HG02884 (cell line): ENCODE measurements around the gene UBXN10.

Source experiments
- ATAC-seq: cut with Tn5 transposase; IDR thresholded peaks from one replicate; pipeline ENCODE4 v1.9.1; 2021; ENCODE audit warnings: mild to moderate bottlenecking, moderate library complexity; ENCODE audit not compliant: unreplicated experiment

UBXN10 gene

GRCh38 chr1:20233394-20233793, 47.5 kb downstream of the UBXN10 start:
- no peak for ATAC-seq

DNA sequence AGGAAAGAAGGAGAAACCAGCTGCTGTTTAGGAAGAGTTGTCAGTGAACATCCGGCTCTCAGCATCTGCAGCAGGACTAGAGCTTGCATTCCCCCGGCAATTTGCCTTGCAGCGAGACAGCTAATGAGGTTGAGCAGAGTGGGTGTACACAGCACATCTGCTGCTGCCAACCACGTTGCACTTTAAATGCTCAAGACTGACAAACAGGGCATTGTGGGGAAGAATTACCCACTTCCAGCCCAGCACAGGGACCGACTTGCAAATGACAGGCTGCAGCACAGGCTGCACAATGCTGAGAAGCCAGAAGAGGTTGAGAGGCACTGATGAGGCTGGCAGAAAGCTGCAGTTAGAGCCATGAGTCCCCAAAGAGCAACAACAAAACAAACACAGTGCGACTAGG, 48.0 kb downstream of the UBXN10 start:
- ATAC-seq = no peak

- no peak for ATAC-seq
Observed at GRCh38 chr1:20234788-20235535, 49.1 kb downstream of the UBXN10 start.

GRCh38 chr1:20237646-20238045, 51.8 kb downstream of the UBXN10 start:
- no peak for ATAC-seq

DNA sequence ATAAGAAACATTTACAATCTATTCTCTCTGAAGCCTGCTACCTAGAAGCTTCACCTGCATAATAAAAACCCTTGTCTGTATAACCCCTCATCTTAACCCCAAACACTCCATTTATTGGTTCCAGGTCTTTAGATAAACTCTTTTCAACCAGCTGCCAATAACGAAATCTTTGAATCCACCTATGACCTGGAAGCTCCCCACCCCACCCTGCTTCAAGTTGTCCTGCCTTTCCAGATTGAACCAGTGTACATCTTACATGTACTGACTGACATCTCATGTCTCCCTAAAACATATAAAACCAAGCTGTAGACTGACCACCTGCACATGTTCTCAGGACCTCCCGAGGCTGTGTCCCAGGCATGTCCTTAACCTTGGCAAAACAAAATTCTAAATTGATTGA, 54.1 kb downstream of the UBXN10 start:
- no peak for ATAC-seq

DNA sequence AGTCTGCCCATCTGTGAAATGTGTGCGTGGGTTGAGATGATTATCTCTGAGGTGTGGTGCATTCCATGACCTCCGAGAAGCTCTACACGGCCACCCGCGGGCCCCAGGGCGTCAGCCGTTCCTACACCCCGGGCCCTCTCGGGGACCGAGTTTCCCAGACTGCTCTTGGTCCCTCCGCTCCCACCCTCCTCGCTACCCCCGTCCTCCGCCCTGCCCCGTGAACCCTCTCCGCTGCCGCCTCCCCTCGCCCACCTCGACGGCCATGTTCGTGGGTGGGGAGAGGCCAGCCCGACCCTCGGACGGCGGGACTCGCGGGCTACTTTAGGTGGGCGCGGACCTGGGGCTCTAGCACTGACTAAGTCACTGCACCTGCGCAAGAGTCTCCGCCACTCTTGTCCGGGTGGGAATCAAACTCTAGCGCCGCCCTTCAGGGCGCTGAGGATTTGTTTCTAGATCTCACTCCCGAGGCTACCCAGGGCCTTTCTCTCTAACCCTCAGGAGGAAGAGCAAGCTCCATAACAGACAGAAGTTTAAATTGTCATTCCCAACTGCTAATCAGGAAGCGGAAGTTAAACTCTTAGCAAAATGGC, 57.1 kb downstream of the UBXN10 start:
- ATAC-seq = no peak
